Testis (tissue), 3 donors: ENCODE results near the gene PRAME. TPM values are rescaled to one million over a fixed set of nuclear protein-coding genes. Genes with fewer than 3 reads are reported as not detected.

Experiments
- DNase-seq: peaks from one replicate; pipeline ENCODE4 v3.0.0-alpha.2; 2019
- H3K27ac ChIP-seq, 2 donors: fragments of 200-600 bp; sonication (generic); one replicate each; pipeline ENCODE4 v1.5.1; 2019
- H3K27me3 ChIP-seq: fragments of 200-600 bp; sonication (generic); one replicate; pipeline ENCODE4 v1.5.1; 2019
- H3K36me3 ChIP-seq: fragments of 200-600 bp; sonication (generic); one replicate; pipeline ENCODE4 v1.5.1; 2017; ENCODE audit warnings: low read depth; ENCODE audit errors: missing control alignments
- H3K4me1 ChIP-seq: fragments of 200-600 bp; sonication (generic); one replicate; pipeline ENCODE4 v1.5.1; 2019
- H3K4me3 ChIP-seq, 2 donors: fragments of 200-600 bp; sonication (generic); one replicate each; pipeline ENCODE4 v1.5.1; 2017 to 2019
- H3K9me3 ChIP-seq: fragments of 200-600 bp; sonication (generic); one replicate; pipeline ENCODE4 v1.5.1; 2017
- CTCF ChIP-seq, 3 experiments: fragments of 450-650 bp in 2 of 3; fragments of 200-600 bp in 1 of 3; sonication (generic) in 1 of 3; IDR thresholded peaks; one replicate each; pipeline ENCODE4 v1.5.1; 2016 to 2019; ENCODE audit warnings: antibody characterized with exemption in 3 of 3, mild to moderate bottlenecking in 2 of 3, moderate library complexity in 1 of 3
- POLR2A ChIP-seq: fragments of 450-650 bp; IDR thresholded peaks from one replicate; pipeline ENCODE4 v1.6.1; 2017; ENCODE audit warnings: antibody characterized with exemption, mild to moderate bottlenecking, moderate library complexity
- WGBS, 2 donors: methylation state at CpG; one replicate each; pipeline ENCODE4 v1.1.5; 2018; 5-methylcytosine and 5-hydroxymethylcytosine counted together
- intact Hi-C: fragments of 100-400 bp; cut with DNase I; formaldehyde crosslinking; loops from one replicate; pipeline ENCODE4 v1.15.1; 2023; ENCODE audit warnings: low total_unique reads
- polyA plus RNA-seq: library from polyadenylated mRNA; stranded (reverse); fragments of 350-450 nt; fragmentation: Illumina TruSeq; extraction: RNeasy Lipid Tissue Mini Kit (QIAGEN cat#74804); gene quantifications from one replicate; pipeline ENCODE4 v1.2.3, GENCODE V29; 2014; ENCODE audit warnings: low read depth, low replicate concordance; ENCODE audit not compliant: insufficient read depth
- total RNA-seq, 2 donors: library from RNA; depleted of rRNA; stranded (reverse); fragments of >200 nt; gene quantifications; one replicate each; pipeline ENCODE4 v1.2.3, GENCODE V29; 2016

Gene PRAME
- total and polyA plus RNA-seq, 3 donors from 2014 or later = 137 to 233 (median 197) TPM

DNA sequence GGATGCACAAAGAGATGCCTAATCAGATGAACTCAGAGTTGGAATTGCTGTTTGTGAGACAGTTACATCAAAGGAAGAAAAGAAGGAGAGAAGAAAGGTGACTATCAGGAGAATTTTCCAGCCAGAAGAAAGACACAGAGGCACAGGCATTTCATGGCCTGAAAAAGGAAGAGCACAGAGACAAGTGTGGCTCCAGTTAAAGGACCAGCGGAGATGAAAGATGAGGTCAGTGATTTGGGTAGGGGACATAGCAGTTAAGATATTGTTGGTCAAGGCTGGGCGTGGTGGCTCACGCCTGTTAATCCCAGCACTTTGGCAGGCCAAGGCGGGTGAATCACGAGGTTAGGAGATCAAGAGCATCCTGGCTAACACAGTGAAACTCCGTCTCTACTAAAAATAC lies 35.6 kb downstream of the PRAME start:
- intact Hi-C loops = no loop called here
- Histone ChIP-seq H3K9me3 (no peaks in the 10 kb centered on the region), H3K4me1 (peaks cover 6% of the 10 kb centered on the region), H3K36me3 (no peaks in the 10 kb centered on the region), H3K27me3 (no peaks in the 10 kb centered on the region), H3K4me3 (no peak overlapping the region), H3K27ac (no peak overlapping the region)
- TF ChIP-seq POLR2A (no peak), CTCF (IDR thresholded peaks at IDR 0.05) (no peak)
- no peak for DNase-seq
- 88 to 89% methylated on average over 6 of the region's 6 CpGs for WGBS, 2 donors

GRCh38 chr22:22521631-22522030 lies 37.4 kb downstream of the PRAME start:
- no peak for TF ChIP-seq POLR2A
- TF ChIP-seq CTCF (IDR thresholded peaks at IDR 0.05) = no peak
- intact Hi-C loops = no loop called here
- no peak overlapping the region for H3K27ac ChIP-seq
- no peaks in the 10 kb centered on the region for H3K36me3 ChIP-seq
- H3K27me3 ChIP-seq = no peaks in the 10 kb centered on the region
- H3K9me3 ChIP-seq = no peaks in the 10 kb centered on the region
- peaks cover 6% of the 10 kb centered on the region for H3K4me1 ChIP-seq
- WGBS, 2 donors = 78 to 83% methylated on average over 8 of the region's 8 CpGs
- H3K4me3 ChIP-seq = no peak overlapping the region
- no peak for DNase-seq

GRCh38 chr22:22520667-22521602 lies 38.1 kb downstream of the PRAME start:
- TF ChIP-seq CTCF (IDR thresholded peaks at IDR 0.05) = no peak
- no peak for TF ChIP-seq POLR2A
- no peaks in the 10 kb centered on the region for H3K36me3 ChIP-seq
- no peak for DNase-seq
- peaks cover 6% of the 10 kb centered on the region for H3K4me1 ChIP-seq
- no peaks in the 10 kb centered on the region for H3K9me3 ChIP-seq
- no peak overlapping the region for H3K4me3 ChIP-seq
- intact Hi-C loops = no loop called here
- H3K27ac ChIP-seq = no peak overlapping the region
- no peaks in the 10 kb centered on the region for H3K27me3 ChIP-seq
- WGBS, 2 donors = 72 to 75% methylated on average over 12 of the region's 12 CpGs

- WGBS, 2 donors = 33 to 39% methylated on average over 12 of the region's 12 CpGs
- no peaks in the 10 kb centered on the region for H3K36me3 ChIP-seq
- intact Hi-C loops = no loop called here
- no peak for TF ChIP-seq POLR2A
- peak; percentile 7 to 12 (median 8) for TF ChIP-seq CTCF (IDR thresholded peaks at IDR 0.05)
- peaks cover 6% of the 10 kb centered on the region for H3K4me1 ChIP-seq
- H3K4me3 ChIP-seq = no peak within 1 kb of the TSS
- no peaks in the 10 kb centered on the region for H3K27me3 ChIP-seq
- no peaks in the 10 kb centered on the region for H3K9me3 ChIP-seq
- peak; percentile 48 for DNase-seq
- H3K27ac ChIP-seq = peak within 1 kb of the TSS in 1 of 2 donors; percentile 21
These were observed 38.9 kb downstream of the PRAME start, which contains the start of gene ZNF280A for GRCh38 chr22:22520020-22520656. TSS of gene ZNF280A (minus strand) at chr22:22520270. CDS start at chr22:22515630, 4,640 bp downstream.
